ENCODE results near the gene MAST3.
A peak's percentile ranks its signal among the peaks of the same experiment; 100 is the strongest.

Gene MAST3

DNA sequence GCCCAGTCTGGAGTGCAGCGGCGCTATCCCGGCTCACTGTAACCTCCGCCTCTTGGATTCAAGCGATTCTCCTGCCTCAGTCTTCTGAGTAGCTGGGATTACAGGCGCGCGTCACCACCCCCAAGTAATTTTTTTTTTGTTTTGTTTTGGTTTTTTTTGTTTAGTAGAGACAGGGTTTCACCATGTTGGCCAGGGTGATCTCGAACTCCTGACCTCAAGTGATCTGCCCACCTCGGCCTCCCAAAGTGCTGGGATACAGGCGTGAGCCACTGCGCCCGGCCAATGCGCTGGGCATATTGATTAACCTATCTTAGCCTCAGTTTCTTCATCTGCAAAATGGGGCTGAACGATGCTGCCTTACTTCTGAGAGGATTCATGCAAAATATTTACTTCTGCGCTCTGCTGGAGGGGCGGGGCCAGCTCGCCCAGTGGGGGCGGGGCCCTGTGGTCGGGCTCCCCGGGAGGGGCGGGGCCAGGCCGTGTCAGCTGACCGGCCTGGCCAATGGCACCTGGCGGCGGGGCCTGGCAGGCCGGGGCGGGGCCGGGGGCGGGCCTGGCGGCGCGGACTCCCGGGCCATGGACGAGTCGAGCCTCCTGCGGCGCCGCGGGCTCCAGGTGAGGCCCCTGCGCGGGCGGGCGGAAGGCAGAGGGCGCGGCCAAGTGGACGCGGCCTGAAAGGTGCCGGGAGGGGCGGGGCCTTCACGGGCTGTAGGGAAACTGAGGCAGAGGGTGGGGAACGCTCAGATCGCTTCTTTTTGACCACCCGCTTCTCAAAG, at the start of gene MAST3:
TSS of gene MAST3 (plus strand) at position 562 of the 776 bp plus-strand sequence. CDS start at position 577, 15 bp downstream.
- DNase-seq (ENCODE audit: low read depth), result peak; percentile 74

DNA sequence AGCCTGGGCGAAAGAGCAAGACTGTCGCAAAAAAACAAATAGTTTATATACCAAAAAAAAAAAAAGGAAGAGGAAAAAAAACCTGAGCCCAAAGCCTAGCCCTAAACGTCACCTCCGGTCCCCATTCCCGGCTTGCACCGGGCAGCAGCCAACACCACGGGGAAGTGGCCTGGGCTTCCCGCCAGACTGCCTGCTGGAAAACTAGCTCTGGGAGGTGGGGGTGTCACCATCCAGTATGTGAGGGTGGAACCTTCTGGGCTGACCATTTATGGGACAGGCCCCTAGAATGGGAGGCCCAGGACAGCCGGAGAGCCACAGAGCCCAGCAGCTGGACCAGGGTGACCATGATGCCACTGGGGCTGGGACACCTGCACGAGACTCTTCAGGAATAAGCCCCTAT, 48.2 kb upstream of the MAST3 start:
- DNase-seq (ENCODE audit: low read depth), result no peak

DNA sequence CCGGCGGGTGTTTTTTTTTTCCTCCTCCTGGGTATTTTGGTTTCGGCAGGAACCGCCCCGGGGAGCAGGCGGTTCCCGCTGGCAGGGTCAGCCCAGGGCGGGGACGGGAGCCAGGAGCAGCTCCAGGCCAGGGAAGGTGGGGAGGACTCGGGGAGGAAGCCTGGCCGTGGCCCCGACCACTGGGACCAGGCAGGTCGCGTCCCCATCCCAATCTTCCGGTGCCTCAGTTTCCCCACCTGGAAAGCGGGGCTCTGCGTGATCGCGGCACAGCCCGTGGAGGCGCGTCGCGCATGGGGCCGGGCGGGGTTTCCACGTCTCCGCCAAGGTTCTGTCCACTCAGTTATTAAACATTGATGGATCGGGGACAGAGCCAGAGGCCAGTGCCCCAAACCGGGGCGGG, 45.7 kb upstream of the MAST3 start:
- no peak for DNase-seq (ENCODE audit: low read depth)

DNA sequence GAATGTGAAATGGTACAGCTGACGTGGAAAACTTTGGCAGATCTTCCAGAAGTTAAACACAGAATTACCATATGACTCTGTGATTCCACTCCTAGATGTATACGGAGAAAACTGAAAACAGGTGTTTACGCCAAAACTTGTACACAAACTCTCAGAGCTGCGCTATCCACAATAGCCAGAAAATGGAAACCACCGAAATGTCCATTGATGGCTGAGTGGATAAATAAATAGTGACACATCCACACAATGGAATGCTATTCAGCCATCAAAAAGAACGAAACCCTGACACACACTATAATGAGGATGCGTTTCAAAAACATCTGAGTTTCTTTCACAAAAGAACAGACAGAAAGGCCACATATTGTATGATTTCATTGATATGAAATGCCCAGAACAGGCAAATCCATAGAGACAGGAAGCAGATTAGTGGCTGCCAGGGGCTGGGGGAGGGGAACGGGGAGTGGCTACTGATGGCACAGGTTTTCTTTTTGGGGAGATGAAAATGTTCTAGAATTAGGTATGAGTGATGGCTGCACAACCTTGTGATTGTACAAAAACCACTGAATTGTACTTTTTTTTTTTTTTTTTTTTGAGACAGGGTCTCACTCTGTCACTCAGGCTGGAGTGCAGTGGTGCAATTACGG, 43.9 kb upstream of the MAST3 start:
- DNase-seq (ENCODE audit: low read depth), result no peak

GRCh38 chr19:18055967-18056366, 41.6 kb upstream of the MAST3 start:
- DNase-seq (ENCODE audit: low read depth), result no peak

DNA sequence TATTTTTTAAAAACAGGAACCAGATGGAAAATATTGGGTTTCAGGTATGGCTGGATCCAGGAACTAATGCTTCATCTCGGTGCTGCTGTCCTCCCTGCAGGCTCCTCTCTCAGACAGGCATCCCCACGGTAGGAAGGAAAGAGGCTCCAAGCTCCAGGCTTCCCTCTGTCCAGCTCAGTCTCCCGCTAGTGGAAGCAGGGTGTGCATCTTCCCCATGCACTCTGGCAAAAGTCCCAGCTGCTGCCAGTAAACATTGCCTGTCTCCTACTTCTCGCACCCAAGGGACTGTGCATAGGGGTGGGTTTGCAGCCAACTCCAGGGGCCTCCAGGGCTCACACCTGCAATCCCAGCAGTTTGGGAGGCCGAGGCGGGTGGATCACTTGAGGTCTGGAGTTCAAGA, 40.0 kb upstream of the MAST3 start:
- no peak for DNase-seq (ENCODE audit: low read depth)

DNA sequence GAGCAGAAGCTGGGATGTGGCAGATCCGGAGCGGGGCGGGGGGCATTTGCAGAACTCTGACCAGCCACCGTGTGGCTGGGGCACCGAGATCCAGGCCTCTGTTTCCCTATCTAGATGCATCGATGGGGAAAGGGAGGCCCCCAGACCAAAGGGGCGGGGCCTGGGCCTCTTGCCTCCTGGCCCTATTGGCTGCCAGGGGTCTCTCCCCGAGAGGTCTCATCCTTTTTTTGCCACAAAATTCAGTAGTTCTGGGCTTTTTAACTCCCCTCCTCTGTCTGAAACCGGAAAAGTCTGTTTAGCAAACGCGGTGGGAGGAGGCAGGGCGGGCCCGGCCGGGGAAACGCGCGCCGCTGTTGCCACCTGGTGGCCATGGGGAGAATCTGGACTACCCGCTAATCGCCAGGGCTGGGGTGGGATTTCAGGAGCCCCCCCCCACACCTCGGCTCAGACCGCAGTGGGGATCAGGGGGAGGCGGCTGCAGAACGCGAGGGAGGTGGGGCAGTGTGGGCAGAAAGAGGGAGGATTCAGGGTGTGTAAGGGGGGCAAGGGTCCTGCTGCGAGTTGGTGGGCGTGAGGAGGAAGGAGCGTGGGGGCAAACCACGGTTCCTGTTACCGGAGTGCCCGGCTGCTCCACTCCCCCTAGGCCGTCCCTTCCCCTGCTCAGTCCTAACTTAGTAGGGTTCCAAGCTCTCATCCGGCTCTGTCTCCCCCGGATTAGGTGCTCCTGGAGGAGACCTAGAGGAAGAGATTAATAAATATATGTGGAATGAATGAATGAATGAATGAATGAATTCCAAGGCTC, 39.2 kb upstream of the MAST3 start:
- peak; percentile 59 for DNase-seq (ENCODE audit: low read depth)

GRCh38 chr19:18059297-18059696, 38.3 kb upstream of the MAST3 start:
- no peak for DNase-seq (ENCODE audit: low read depth)

DNA sequence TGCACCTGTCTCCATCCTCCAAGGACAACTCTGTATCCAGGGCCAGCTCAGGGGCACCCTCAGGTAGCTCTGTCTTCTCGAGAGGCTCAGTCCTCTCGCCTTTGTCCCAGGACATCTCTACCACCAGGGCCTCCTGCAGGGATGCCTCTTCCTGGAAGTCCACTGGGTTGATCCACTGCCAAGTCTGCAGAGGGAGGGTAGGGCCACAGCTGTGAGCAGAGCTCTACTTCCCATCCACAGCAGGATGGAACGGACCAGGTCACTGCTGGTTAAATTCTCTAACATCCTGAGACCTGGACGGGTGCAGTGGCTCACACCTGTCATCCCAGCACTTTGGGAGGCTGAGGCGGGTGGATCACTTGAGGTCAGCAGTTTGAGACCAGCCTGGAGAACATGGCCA, 37.7 kb upstream of the MAST3 start:
- DNase-seq (ENCODE audit: low read depth), result no peak

- no peak for DNase-seq (ENCODE audit: low read depth)
Observed at GRCh38 chr19:18060472-18060871, 37.1 kb upstream of the MAST3 start.

DNA sequence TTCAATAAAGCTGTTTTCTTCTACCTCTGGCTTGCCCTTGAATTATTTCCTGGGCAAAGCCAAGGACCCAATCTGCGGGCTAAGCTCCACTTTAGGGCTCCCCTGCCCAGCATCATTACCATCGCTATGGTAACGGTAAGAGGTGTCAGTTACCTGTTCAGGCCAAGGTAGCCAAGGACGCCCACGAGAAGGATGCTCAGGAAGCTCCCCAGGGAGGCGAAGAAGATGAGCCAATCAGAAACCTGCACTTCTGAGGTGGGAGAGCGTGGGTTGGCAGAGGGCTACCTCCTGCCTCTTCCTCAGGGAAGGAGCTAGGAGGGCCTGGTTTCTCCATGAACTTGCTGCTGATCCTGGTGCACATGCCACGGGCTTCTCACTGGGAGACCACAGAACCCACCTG, 35.5 kb upstream of the MAST3 start:
- DNase-seq (ENCODE audit: low read depth), result no peak

DNA sequence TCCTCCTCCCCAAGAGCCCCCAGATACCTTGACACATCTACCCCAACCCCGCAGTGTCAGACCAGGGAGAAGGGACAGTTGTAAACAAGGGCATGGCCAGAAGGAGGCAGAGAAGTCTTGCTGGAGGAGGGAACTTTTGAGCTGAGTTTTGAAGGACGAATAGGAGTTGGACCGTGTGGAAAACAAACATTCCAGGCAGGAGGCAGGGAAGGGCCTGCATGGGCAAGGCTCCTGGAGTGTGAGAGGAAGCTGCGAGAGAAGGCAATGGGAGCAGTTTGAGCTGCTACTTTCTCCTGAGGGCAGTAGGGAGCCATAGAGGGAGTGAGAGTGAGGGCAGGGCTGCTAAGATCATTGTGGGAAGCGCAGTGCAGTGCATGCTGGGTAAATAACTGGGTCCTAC, 34.1 kb upstream of the MAST3 start:
- no peak for DNase-seq (ENCODE audit: low read depth)

- DNase-seq (ENCODE audit: low read depth), result no peak
Observed at GRCh38 chr19:18065173-18065495, 32.4 kb upstream of the MAST3 start.

DNA sequence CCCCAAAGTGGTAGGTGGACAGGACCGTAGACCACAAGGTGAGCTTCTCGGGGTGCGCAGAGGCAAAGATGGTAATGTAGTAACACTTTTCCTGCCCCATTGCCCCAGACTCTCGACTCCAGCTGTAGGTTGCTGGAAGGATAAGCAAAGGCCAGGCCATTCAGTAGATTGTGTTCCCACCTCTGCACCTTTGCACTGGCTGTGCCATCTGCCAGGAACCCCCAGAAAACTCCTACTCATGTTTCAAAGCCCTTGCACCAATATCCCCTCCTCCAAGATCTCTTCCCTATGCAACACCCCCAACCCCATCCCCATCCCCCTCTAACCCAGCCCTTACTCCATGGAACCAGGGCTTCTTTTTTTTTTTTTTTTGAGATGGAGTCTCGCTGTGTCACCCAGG, 29.2 kb upstream of the MAST3 start:
- DNase-seq (ENCODE audit: low read depth), result no peak

GRCh38 chr19:18069383-18069782, 28.2 kb upstream of the MAST3 start:
- no peak for DNase-seq (ENCODE audit: low read depth)

DNA sequence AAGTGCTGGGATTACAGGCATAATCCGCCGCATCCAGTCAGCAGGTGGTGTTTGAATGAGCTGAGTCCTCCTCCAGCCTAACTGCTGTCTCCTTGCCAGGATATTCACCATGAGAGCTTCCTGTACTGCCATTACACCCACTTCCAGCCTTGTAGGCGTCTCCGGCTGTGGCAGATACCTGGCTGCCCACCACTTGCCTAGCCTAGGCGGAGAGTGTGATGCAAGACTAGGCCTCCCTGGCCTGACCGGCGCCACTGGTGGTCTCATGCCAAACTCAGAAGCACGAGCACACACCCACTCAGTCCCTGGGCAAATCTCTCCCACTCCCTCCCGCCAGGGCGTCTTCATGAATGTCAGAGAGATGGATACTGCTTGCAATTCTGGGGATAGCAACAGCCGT, 27.4 kb upstream of the MAST3 start:
- no peak for DNase-seq (ENCODE audit: low read depth)

DNA sequence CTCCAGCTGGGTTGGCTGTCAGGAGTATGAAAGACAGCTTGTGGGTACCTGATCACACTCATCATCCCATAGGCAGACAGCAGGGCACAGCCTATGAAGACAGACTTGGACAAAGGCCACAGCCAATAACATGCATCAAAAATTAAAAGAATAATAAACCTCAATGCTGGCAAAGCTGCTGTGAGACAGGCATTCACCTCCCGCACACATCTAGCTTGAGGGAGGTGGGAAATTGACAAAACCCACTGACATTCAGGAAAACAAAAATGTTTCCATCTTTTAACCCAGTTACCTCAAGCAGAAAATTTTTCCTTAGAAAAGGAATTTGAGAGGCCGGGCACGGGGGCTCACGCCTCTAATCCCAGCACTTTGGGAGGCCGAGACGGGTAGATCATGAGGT, 25.2 kb upstream of the MAST3 start:
- no peak for DNase-seq (ENCODE audit: low read depth)

- no peak for DNase-seq (ENCODE audit: low read depth)
Observed at GRCh38 chr19:18073197-18073596, 24.4 kb upstream of the MAST3 start.

GRCh38 chr19:18074192-18074591, 23.4 kb upstream of the MAST3 start:
- DNase-seq (ENCODE audit: low read depth), result no peak

DNA sequence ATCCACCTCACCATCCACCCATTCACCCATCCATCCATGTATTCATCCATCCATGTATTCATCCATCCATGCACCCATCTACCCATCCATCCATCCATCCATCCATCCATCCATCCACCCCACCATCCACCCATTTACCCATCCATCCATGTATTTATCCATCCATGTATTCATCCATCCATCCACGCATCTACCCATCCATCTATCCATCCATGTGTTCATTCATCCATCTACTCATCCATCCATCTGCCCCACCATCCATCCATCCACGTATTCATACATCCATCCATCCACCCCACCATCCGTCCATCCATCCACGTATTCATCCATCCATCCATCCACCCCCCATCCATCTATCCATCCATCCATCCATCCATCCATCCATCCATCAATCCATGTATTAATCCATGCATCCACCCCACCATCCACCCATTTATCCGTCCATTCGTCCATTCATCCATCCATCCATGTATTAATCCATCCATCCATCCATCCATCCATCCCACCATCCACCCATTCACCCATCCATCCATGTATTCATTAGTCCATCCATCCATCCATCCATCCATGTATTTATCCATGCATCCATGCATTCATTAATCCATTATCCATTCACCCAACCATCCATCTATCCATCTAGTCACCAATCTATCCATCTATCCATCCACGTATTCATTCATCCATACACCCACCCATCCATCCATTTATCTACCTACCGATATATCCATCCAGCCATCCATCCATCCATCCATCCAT, 13.5 kb upstream of the MAST3 start:
- no peak for DNase-seq (ENCODE audit: low read depth)

- DNase-seq (ENCODE audit: low read depth), result no peak
Observed at GRCh38 chr19:18085702-18086457, 11.7 kb upstream of the MAST3 start.

Data from stimulated activated CD8-positive, alpha-beta memory T cell treated with anti-CD3 and anti-CD28 coated beads, Interleukin-15, amount 100 ng/mL, for 1 hour (primary cell).